Thymus (tissue), 2 donors: ENCODE measurements around the gene SEPTIN3. TPM values are rescaled to one million over a fixed set of nuclear protein-coding genes. Genes with fewer than 3 reads are reported as not detected.

Source experiments
- polyA plus RNA-seq: library from polyadenylated mRNA; stranded (reverse); fragments of 200-250 nt; gene quantifications from one replicate; pipeline ENCODE4 v1.2.3, GENCODE V29; 2013
- total RNA-seq: library from RNA; stranded (reverse); fragments of 120-200 nt; gene quantifications from one replicate; pipeline ENCODE4 v1.2.4, GENCODE V29; 2013
- donor health status: healthy.

Gene SEPTIN3
- total and polyA plus RNA-seq, 2 donors: 0.90 to 1.2 TPM

Other genes starting within 250 kb of the SEPTIN3 start
- 14.4 TPM for gene CCDC134, start 168.8 kb upstream of the SEPTIN3 start, total RNA-seq
- gene CCDC134, start 168.8 kb upstream of the SEPTIN3 start, polyA plus RNA-seq: 1.6 TPM
- gene SREBF2, start 136.3 kb upstream of the SEPTIN3 start, total RNA-seq: 15.8 TPM
- gene SREBF2, start 136.3 kb upstream of the SEPTIN3 start, polyA plus RNA-seq: 41.0 TPM
- 0.19 TPM for gene SHISA8, start 54.4 kb upstream of the SEPTIN3 start, total RNA-seq
- 2.9 TPM for gene SHISA8, start 54.4 kb upstream of the SEPTIN3 start, polyA plus RNA-seq
- 1.0 TPM for gene TNFRSF13C, start 42.6 kb upstream of the SEPTIN3 start, total RNA-seq
- gene TNFRSF13C, start 42.6 kb upstream of the SEPTIN3 start, polyA plus RNA-seq: 6.1 TPM
- 31.4 TPM for gene CENPM, start 22.3 kb upstream of the SEPTIN3 start, total RNA-seq
- 13.1 TPM for gene CENPM, start 22.3 kb upstream of the SEPTIN3 start, polyA plus RNA-seq
- gene WBP2NL, start 29.3 kb downstream of the SEPTIN3 start, total RNA-seq: 0.66 TPM
- 2.2 TPM for gene WBP2NL, start 29.3 kb downstream of the SEPTIN3 start, polyA plus RNA-seq
- 18.1 TPM for gene NAGA, start 101.4 kb downstream of the SEPTIN3 start, total RNA-seq
- 10.6 TPM for gene NAGA, start 101.4 kb downstream of the SEPTIN3 start, polyA plus RNA-seq
- gene PHETA2, start 104.8 kb downstream of the SEPTIN3 start, total RNA-seq: 5.1 TPM
- 5.2 TPM for gene PHETA2, start 104.8 kb downstream of the SEPTIN3 start, polyA plus RNA-seq
- 18.7 TPM for gene SMDT1, start 110.3 kb downstream of the SEPTIN3 start, total RNA-seq
- gene SMDT1, start 110.3 kb downstream of the SEPTIN3 start, polyA plus RNA-seq: 78.8 TPM
- gene NDUFA6, start 121.3 kb downstream of the SEPTIN3 start, total RNA-seq: 99.7 TPM
- gene NDUFA6, start 121.3 kb downstream of the SEPTIN3 start, polyA plus RNA-seq: 90.0 TPM
- 0.42 TPM for gene CYP2D6, start 161.4 kb downstream of the SEPTIN3 start, total RNA-seq
- 9.2 TPM for gene CYP2D6, start 161.4 kb downstream of the SEPTIN3 start, polyA plus RNA-seq